ENCODE data around the gene BLVRB.

GRCh38 chr19:40508739-40509260 lies 43.3 kb upstream of the BLVRB start:
- TF ChIP-seq POLR2A (IDR thresholded peaks at IDR 0.05; ENCODE audit: low read depth, low read length) (no peak), POLR2AphosphoS5 (IDR thresholded peaks at IDR 0.05; ENCODE audit: low read depth, low read length) (no peak), SPI1 (IDR thresholded peaks at IDR 0.05; ENCODE audit: low read depth, low read length) (no peak), PAX5 (IDR thresholded peaks at IDR 0.05; ENCODE audit: insufficient read depth, low read length, severe bottlenecking) (no peak), TAF1 (IDR thresholded peaks at IDR 0.05; ENCODE audit: low read depth, low read length) (no peak), POU2F2 (IDR thresholded peaks at IDR 0.05; ENCODE audit: low read depth, low read length) (no peak)
